Hippocampal formation (tissue), 2 donors: ENCODE data around the gene EIPR1.

Experiments
- DNase-seq, 2 donors: peaks; one replicate each; lab custom pipeline; 2025; lab: John Stamatoyannopoulos, UW

Gene EIPR1

DNA sequence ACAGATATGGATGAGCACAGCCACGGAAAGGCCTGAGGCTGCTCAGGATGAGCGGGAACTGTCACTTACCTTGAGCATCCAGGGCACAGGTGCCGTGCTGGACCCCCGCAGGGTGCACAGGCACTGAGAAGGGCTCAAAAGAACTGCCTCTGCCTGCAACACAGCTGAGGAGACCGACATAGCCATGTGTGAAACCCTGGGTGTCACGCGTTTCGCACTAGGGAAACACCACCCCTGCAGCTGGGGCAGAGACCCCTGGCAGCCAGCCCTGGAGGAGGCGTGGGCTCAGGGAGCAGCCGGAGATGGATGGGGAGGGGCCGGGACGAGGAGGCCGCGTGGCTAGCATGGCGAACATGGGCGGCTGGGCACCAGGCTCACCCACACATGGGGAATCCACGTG lies 228.9 kb downstream of the EIPR1 start:
- DNase-seq, result no peak

DNA sequence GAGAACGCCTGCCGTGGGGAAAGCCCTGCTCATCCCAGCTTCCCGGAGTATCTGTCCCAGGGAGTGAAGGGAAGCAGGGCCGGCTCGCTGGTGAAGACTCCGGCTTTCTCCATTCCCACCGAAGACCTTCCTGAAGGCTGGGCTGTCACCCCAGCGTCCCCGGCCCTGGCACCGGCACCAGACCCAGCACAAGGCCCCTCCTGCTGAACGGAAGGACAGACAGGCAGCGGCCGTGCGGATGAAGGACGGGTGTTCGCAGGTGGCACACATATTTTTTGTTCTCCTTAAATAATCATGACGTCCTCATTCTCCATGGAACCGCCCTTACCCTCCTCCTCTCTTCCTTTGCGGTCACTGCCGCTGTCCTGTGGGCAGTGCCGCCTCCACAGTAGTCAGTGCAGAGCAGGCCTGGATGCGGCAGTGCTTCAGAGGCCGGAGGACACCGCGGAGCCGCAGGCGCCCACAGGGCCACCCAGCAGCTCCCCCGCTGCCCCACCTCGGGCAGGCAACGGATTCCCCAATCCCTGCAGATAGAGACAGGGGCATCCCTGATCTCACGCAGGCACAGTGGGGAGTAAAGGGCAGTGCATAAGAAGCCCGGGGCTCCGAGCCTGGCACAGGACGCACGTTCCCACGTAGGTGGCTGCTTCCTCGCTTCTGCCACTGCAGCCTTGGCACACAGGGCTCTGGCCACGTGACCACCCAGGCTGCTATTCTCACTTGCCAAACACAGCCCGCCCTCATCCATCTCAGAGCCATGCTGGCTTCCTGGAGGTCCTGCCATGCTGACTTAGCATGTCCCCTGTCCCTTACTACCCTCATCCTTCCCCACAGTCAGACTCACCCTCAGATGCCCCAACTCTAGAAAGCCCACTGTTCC lies 229.7 kb downstream of the EIPR1 start:
- DNase-seq, result no peak

DNA sequence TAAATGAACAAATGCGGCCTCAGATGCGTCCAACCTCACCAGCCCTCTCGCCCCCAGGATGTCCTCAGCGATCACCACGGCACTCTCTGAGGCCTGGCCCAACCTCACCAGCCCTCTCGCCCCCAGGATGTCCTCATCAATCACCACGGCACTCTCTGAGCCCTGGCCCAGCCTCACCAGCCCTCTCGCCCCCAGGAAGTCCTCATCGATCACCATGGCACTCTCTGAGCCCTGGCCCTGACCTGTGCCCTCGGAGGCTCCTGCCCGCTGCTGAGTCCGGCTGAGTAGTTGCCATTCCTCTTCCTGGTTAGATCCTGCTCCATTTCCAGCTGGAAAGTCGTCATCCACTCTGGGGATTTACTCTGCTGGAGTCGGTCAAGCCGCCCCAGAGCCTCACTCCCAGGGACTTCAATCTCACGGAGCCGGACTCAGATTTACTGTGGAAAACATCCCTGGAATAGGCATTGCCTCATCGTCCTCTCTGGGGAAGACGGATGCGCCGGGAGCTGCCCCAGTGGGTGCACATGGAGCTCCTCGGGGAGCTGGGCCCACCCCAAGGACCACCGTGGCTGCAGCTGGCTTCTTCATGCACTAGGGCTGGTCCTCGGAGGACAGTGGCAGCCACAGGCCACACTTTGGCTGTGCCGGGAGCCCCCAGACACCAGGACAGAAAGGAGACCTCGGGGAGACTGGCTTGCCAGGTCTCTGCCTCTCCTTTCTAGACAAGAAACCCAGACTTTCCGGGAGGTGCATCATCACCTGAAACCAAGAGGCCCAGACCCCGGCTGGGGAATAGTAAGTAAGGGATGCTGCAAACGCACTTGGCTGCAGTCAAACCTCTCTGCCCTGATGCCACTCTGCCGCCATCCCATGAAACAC lies 230.6 kb downstream of the EIPR1 start:
- no peak for DNase-seq

DNA sequence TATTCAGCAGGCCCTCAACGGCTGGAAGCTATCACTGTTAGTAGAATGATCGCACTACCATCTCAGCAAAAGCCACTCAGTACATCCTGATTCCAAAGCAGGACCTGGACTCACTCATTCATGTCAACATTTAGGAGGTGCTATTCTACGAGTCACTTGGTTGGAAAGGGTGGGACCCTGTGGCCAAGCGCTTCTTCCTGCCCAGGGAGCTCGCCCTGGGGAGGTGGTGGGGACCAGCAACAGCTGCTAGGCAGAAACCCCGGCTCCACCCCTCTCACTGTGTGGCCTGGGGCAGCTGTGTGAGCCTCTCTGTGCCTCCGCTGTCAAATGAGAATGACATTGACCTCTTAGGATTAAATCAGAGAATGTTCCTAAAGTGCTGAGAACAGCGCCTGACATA lies 231.4 kb downstream of the EIPR1 start:
- no peak for DNase-seq

DNA sequence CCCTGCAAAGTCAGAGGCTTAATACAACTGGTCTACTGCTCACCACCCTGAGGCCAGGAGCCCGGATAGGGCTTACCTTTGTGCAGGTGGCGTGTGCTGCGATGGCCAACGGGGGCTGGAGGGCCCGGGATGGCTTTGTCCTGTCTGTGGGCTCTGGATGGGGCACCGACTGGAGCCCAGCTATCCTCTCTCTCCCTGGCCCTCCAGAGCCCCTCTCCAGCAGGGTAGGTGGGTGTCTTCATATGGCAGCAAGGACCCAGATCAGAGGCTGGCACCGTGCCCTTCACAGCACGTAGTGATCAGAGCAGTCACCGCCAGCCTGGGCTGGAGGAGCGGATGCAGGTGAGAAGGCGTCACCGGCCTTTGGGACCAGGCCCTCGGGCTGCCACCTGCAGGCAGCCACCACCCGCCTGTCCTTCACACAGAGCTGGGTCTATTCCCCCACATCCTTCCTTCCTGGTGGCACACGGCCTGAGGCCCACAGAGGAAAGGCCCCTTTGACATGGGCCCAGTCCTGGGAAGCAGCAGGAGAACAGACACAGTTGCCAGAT lies 232.1 kb downstream of the EIPR1 start:
- DNase-seq, result no peak

DNA sequence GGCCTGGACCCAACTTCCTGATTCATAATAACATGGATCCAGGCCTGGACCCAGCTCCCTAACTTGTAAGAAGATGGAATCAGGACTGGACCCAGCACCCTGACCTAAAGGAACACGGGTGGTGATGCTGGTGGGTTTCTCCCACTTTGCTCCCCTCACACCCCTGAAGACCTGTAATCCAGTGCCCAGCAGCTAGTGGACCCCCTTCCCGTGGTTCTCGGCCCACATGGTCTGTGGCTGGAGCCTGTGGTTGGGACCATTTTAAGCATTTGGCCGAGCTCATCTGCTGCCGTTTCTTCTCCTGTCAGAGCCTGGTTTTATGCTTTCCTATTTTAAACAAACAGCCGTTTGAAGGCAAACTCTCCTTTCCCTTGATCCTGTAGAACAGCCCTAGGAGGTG lies 232.8 kb downstream of the EIPR1 start:
- no peak for DNase-seq

DNA sequence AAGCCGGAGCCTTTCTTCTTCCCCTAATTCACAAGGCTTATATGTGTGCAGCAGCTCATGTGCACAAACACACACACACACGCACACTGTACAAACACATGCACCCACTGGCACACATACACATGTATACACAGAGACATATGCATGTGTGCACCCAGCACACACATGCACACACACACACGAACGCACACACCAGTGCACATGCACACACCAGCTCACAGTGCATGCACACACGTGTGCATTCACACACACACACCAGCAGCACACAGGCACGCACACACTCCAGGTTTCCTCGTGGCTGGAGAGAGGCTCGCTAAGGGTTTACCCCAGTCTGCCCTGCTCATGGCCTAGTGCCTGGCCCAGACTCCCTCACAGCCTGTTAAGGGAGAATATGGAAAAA lies 234.0 kb downstream of the EIPR1 start:
- no peak for DNase-seq

DNA sequence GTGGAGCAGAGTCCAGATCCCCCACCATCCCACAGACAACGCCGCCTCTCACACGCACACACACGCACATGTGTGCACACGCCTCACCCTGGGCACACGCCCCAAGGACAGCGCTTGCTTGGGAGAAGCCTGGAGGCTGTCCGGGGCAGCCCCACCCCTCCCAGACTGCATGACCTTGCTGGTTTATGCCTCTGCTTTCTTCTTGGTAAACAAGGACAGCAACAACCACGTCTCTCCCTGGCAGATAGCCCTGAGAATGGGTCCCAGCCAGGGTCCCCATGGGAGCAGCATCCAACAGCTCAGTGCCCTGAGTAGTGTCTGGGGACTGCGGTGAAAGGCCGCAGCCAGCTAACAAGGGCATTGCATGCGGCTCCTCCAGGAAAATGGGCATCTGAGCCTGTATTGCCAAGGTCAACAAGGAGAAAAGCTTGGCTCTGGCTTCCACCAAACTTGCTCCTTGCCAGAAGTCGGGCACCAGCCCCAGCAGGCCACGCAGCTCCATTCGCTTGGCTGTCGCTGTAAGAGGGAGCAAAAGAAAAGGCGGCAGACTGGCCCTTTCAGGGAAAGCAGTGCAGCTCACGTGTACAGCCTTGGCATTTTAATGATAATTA lies 234.6 kb downstream of the EIPR1 start:
- no peak for DNase-seq

DNA sequence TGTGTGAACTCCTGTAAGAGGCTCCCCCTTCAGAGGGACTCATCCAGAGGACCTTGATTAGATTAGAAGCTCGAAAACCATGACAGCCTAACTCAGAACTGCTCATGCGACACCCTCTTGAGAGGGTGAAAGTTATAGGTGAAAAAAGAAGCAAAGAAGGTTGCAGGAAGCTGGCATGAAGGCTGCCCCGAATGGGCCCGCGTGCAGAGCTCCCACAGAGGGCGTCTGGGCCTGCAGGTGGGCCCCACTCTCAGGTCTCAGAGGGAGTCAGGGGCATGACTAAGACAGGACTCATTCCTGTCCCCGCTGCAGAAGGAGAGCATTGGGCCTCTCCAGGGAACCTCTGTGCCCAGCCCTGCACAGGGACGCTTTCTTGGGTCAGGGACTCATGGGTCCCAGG lies 235.4 kb downstream of the EIPR1 start:
- no peak for DNase-seq

DNA sequence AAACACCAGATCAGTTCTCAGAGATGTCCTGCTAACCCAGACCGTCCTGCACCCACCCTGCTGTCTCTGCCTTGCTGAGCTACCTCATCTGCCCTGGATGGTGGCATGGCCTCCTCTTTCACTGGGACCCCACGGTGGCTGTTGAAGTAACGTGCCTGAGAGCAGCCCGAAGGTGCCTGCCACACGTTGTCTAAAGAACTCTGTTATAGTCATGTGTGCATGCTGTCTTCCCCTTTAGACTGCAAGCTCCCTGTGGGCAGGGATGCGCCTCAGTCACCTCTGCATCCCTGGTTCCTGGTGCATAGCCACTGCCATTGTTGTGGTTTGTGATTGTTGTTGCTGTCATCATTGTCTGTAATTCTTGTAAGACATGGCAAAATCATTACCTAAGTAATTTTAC lies 235.9 kb downstream of the EIPR1 start:
- no peak for DNase-seq

DNA sequence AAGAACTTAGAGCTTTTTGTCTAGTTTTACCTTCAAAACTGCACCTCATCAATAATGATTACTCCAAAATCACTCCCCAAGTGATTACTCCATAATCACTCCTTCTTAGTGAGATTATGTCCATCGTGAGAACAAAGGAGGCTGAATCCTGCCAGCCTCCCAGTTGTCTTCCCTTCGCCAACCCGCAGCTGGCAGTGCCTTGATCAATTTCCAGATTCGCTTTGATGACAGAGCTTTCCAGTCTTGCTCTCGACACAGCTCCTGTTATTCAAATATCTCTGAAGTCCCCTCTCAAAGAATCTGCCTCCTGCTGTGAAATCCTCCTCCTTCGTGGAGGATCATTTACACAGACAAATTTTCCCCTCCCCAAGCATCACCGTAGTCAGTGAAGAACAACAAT lies 237.7 kb downstream of the EIPR1 start:
- DNase-seq, result no peak
